ENCODE results near the gene IL10.
"Not testable (repeated sequence)": the region's sequence is repeated elsewhere in the genome, so short reads cannot be mapped to it uniquely, and the experiment has no call there.

The IL10 gene

GRCh38 chr1:206768472-206769303, 3.6 kb downstream of the IL10 start:
- H3K4me3 ChIP-seq (ENCODE audit: low read length), result no peak overlapping the region
- no peak for DNase-seq (ENCODE audit: low read depth)
- TF ChIP-seq, protein P1, sequence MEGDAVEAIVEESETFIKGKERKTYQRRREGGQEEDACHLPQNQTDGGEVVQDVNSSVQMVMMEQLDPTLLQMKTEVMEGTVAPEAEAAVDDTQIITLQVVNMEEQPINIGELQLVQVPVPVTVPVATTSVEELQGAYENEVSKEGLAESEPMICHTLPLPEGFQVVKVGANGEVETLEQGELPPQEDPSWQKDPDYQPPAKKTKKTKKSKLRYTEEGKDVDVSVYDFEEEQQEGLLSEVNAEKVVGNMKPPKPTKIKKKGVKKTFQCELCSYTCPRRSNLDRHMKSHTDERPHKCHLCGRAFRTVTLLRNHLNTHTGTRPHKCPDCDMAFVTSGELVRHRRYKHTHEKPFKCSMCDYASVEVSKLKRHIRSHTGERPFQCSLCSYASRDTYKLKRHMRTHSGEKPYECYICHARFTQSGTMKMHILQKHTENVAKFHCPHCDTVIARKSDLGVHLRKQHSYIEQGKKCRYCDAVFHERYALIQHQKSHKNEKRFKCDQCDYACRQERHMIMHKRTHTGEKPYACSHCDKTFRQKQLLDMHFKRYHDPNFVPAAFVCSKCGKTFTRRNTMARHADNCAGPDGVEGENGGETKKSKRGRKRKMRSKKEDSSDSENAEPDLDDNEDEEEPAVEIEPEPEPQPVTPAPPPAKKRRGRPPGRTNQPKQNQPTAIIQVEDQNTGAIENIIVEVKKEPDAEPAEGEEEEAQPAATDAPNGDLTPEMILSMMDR (conservative IDR thresholded peaks at IDR 0.05; ENCODE audit: low read depth, low read length), result no peak

DNA sequence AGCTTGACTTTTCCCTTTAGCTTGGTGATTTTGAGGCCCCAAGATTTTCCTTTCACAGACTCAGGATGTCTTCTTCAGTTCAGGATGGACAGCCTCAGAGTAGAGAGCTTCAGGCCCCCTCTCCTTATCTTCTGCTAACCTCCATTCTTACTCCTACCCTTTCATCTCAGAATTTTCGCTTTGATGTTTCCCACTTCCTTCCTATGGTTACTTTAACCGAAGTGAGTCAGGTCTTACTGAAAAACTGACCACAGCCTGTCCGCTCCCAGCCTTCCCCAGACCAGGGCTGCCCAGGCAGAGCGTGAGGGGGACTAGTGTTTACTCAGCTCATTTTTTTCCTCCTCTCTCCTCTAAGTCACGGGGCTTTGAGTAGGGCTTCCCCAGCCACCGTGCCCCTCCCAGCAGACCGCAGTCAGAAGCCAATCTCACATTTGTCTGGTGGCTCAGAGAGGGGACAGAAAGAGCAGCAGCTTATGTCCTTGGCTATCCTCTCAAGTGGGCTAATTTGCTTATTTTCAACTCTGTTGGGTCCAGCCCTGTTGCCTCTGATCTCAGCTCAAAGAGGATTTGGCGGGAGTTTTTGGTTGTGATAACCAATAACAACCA, 5.9 kb downstream of the IL10 start:
- TF ChIP-seq, protein P1 (conservative IDR thresholded peaks at IDR 0.05; ENCODE audit: low read depth, low read length), result no peak
- DNase-seq (ENCODE audit: low read depth), result peak; percentile 39
- no peak overlapping the region for H3K4me3 ChIP-seq (ENCODE audit: low read length)

DNA sequence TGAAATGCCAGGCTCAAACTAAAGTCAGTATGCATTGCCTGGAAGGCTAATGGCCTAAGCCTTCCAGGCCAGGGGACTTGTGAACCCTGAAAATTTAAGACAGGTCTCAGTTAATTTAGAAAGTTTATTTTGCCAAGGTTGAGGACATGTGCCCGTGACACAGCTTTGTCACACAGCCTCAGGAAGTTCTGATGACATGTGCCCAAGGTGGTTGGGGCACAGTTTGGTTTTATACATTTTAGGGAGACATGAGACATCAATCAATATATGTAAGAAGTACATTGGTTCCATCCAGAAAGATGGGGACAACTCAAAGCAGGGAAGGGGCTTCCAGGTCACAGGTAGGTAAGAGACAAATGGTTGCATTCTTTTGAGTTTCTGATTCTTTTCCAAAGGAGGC, 6.5 kb downstream of the IL10 start:
- not testable (repeated sequence) for H3K4me3 ChIP-seq (ENCODE audit: low read length); DNase-seq (ENCODE audit: low read depth)

- not testable (repeated sequence) for H3K4me3 ChIP-seq (ENCODE audit: low read length); DNase-seq (ENCODE audit: low read depth)
Observed at GRCh38 chr1:206762741-206763364, 9.4 kb downstream of the IL10 start.

DNA sequence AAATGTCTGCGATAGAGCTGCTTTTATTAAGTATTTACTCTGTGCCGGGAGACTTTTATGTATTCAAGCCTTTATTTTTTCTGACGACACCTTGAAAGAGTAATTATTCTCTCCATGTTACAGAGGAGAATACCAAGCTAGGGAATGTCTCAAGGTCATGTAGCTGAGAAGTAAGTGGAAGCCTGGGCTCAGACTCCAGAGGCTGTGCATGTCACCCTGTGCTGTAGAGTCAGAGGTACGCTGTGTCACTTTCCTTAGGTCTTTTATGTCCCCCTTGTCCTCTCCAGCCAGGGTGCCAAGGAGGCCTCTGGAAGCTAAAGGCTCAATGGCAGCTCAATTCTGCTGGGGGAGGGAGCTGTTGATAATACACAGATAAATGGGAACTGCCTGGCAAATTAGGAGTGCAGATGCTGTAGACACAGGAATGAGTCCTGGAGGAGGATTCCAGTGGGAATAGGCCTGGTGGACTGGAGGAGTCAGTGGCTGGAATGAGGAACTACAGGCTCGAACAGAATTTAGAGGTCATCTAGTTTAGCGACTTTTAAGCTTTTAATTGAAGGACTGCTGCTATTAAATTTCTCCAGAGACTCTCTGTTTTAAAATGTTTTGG, 11.0 kb downstream of the IL10 start:
- no peak overlapping the region for H3K4me3 ChIP-seq (ENCODE audit: low read length)
- DNase-seq (ENCODE audit: low read depth), result no peak
- TF ChIP-seq, protein P1 (conservative IDR thresholded peaks at IDR 0.05; ENCODE audit: low read depth, low read length), result peak; percentile 17

DNA sequence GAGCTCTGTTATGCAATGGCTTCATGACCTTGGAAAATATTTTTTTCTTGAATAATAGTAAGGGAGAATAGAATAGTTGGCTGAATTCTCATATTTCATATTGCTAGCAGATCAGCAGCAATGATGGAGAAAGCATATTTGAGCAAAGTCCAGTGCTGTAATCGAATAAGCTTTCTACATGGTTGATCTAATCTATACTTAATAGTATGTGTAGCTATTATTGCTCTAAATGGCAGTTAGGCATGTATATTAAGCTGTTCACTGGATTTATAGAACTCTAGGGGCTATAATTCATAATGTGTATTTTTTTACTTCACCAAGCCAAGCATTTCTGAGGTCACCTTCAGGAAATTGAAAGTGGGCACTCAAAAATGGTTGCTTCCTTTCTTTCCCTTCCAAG, 11.7 kb downstream of the IL10 start:
- TF ChIP-seq, protein P1 (conservative IDR thresholded peaks at IDR 0.05; ENCODE audit: low read depth, low read length), result no peak
- no peak for DNase-seq (ENCODE audit: low read depth)
- H3K4me3 ChIP-seq (ENCODE audit: low read length), result no peak overlapping the region

- TF ChIP-seq, protein P1 (conservative IDR thresholded peaks at IDR 0.05; ENCODE audit: low read depth, low read length), result no peak
- no peak for DNase-seq (ENCODE audit: low read depth)
- H3K4me3 ChIP-seq (ENCODE audit: low read length), result no peak overlapping the region
Observed at GRCh38 chr1:206757524-206758266, 14.6 kb downstream of the IL10 start.

Measured in retinal pigment epithelial cell (primary cell).